Activated CD4-positive, alpha-beta T cell treated with anti-CD3 and anti-CD28 coated beads for 24 hours (primary cell): ENCODE data around the gene SLC36A2.
"Not testable (repeated sequence)": the region's sequence is repeated elsewhere in the genome, so short reads cannot be mapped to it uniquely, and the experiment has no call there.

Experiments
- DNase-seq, 2 donors: peaks; one replicate each; pipeline ENCODE4 v3.0.0-alpha.2; 2020; ENCODE audit warnings: low read depth in 2 of 2

SLC36A2 gene

DNA sequence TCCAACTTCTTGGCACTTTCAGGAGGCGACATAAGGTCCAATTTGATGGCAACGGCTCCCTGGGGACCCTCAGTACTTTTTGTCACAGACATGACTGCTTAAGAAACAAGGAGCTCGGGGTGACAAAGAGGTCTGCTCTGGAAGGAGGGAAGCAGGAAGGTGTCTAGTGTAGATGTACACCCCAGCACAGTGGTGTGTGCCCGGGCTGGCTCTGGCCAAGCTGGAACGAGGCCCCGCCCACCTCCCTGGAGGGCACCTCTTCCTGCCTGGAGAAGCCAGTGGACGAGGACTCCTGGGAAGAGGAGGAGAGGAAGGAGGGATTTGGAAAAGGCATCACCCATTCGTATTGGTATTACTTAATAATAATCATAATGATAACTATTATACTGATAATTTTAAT lies at the start of gene SLC36A2:
Gene SLC36A2 (minus strand): TSS at position 191 of the 400 bp plus-strand sequence. CDS start 99 bp downstream, at position 92.
- no peak for DNase-seq

DNA sequence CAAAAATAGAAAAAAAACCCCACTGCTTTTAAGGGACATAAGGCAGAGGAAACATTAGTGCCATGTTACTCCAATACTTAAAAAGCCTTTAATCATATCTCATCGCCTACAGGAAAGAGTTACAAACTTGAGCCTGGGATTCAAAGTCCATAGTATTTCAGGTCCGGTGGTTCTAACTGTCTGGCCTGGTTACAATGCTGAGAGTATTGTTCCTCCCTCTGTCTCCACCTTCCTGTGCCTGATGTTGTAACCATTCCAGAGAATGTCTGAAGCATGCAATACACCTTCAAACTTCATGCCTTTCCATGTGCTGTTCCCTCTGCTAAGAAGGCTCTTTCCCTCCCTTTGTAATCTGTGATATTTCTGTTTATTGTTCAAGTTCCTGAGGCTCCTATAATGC lies 41.6 kb upstream of the SLC36A2 start:
- DNase-seq, result no peak

DNA sequence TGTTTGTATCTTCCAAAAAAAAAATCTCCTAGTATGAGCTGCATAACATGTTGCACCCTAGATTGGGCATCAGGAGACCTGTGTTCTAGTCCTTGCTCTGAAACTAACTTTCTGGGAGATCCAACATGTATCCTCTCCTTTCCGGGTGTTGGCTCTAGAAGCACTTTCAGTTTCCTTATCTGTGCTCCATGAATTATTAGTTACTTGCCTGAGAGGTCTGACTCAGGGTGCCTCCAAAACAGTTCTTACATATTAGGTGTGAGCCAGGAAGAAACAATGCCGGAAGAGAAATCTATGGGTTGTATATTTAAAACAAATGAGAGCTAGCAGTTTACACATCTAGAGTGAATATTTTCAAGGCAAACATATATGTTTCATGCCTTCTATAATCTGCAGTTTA lies 36.7 kb upstream of the SLC36A2 start:
- no peak for DNase-seq

DNA sequence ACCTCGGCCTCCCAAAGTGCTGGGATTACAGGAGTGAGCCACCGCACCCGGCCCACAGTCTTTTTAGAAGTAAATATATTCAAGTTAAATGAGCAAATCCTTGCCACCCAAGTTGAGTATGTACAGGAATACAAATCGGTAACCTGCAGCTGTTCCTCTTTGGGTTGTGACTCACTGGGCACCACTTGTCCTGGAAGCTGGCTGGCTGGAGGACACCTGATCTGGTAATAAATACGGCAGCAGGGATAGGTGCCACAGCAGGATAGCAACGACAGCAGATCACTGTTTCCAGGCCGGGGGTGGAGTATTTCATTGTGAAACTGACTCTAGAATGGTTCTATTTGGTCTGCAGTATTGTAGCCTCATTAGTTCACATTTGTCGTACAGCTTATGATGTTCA lies 35.7 kb upstream of the SLC36A2 start:
- DNase-seq, result no peak

DNA sequence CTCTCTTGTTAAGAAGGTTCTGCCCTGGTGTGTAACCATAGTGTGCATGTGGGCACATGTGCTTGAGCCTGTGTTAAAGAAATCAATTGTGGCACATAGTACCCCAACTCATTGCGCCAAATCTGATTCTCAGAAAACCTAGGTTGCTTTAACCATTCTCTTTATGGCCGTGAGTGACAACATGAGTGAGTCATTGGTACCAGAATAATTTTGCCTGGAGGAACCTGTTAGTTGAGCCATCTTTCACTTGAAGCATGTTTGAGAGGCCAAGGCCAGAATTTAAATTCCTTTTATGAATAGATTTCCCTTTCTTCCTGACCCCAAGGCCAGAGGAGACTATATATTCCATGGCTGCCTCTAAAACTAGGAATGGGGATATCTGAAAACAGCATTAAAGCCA lies 35.2 kb upstream of the SLC36A2 start:
- DNase-seq, result no peak

DNA sequence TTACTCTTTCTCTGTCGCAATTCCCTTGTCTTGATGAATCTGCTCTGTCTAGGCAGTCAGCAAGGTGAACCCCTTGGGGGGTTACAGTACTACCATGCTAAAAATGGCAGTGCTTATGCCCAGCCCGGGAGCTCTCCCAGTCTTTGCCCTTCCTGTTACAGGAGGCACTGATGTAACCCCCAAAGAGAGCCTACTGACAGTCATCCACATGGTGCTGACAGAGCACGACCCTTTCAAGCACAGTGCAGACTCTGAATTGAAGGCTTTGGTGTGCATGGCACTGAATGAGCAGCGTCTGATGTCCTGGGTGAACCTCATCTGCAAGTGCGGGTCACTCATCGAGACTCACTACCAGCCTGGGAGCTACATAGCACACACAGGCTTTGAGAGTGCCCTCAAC lies 34.5 kb upstream of the SLC36A2 start:
- DNase-seq, result no peak

DNA sequence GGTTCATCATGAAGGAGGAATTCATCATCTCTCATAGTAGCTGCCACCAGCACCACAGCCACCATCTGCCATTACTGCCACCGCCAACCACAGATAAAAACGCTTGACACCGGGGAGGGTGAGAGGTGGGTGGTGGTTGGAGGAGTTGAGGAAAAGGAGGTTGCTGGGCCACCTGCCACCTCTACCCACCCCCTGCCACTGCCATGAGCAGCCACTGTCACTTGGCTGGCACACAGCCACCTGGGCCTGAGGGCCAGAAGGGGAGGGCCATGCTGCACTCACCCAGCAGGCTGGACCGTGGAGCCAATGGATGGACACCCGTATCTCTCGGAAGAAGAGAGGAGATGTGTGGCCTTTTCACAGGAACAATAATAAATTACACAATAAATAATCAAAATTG lies 31.3 kb upstream of the SLC36A2 start:
- no peak for DNase-seq

DNA sequence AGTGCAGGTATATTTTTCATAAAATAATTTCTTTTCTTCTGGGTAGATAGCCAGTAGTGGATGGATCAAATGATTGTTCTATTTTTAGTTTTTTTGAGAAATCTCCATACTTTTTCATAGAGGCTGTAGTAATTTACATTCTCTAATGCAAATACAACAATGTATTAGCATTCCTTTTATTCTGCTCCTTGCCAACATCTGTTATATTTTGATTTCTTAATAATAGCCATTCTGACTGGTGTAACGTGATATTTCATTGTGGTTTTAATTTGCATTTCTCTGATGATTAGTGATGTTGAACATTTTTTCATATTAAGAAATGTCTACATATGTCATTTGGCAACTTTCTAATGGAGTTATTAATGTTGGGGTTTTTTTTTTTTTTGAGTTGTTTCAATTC lies 27.2 kb upstream of the SLC36A2 start:
- DNase-seq, result no peak

DNA sequence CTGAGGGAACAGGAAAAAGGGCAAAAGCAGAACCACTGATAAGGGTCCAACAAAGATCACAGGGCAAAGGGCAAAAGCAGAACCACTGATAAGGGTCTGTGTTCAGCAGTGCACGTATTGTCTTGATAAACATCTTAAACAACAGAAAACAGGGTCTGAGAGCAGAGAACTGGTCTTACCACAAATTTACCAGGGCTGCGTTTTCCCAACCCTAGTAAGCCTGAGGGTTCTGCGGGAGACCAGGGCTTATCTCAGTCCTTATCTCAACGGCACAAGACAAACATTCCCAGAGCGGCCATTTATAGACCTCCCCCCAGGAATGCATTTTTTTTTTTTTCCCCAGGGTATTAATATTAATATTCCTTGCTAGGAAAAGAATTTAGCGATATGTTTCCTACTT lies 19.7 kb upstream of the SLC36A2 start:
- DNase-seq, result not testable (repeated sequence)

DNA sequence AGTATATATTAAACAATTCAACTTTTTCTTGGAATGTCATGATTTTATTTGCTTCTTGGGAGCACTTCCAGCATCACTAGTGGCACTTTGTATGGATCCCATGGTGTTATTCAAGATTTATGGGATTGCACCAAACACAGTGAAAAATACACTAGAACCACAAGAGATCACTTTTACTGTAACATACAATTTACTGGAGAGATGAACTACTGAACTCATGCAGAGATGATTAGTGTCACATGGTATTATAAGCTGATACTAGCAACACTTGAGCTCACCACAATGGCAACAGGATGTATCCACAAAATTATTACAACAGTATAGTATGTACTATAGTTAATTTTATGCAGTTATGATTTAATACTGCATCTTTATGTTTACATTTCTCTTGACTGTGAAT lies 16.3 kb upstream of the SLC36A2 start:
- DNase-seq, result no peak

DNA sequence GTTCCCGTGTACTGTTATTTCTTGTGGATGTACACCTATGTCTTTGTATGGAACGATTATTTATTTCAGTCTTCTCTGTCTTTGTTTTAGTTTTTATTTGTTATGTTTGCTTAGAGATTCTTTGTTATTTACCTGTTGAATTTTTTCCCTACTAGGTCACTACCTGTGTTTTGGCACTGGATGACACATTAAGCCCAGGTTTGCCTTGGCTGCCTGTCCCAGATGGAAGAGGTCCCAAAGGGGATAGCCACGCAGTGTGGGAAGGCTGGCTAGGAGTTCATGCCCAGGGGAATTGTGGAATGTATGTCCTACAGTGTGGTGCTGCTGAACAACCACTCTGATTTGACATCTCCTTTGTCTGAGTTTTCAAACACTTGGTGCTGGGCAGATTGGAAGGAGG lies 15.6 kb upstream of the SLC36A2 start:
- no peak for DNase-seq

DNA sequence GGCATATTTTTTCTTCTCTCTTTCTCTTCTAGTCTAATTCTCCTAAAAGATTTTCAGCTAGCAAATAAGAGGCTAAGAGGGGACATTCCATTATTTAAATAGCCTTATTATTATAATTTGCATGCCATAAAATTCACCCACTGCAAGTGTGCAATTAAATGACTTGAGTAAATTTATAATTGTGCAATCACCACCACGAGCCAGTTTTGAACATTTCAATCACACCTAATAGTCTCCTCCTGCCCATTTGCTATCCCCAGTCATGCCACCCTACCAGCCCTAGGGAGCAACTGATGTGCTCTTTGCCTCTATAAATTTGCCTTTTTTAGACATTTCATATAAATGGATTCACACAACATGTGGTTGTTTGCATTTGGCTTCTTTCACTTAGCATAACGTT lies 12.0 kb upstream of the SLC36A2 start:
- DNase-seq, result no peak

DNA sequence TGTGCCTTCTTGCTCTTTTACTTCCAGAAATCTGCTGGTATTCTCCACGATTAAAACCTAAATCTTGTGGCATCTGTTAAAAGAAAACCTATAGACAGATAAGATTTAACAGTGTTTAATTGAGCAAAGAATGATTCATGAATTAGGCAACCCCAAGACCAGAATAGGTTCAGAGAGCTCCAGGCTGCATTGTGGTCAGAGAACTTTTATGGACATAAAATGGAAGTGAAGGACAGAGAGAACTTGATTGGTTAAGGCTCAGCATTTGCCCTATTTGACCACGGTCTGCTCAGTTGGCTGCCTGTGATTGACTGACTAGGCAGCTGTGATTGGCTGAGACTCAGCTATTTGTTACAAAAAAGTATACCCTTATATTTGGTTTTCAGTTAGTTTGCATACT lies 10.4 kb upstream of the SLC36A2 start:
- DNase-seq, result no peak

DNA sequence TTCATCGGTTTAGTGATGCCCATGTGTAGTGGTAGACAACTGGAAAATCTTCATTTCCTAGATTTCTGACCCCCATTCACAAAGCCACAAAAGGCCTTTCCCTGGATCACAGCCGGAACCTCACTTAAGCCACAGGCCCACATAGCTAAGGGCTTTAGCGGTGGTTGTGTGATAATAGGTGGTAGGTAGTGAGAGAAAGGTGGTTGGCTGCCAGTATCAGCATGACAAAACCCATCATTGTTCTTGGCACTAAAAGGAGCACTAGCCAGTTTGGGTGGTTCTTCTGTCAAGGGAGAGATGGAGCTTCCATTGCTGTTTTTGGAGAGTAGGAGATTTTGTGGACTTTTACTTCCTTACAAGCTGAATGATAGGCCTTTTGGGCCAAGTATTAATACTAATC lies 9.7 kb upstream of the SLC36A2 start:
- DNase-seq, result no peak

DNA sequence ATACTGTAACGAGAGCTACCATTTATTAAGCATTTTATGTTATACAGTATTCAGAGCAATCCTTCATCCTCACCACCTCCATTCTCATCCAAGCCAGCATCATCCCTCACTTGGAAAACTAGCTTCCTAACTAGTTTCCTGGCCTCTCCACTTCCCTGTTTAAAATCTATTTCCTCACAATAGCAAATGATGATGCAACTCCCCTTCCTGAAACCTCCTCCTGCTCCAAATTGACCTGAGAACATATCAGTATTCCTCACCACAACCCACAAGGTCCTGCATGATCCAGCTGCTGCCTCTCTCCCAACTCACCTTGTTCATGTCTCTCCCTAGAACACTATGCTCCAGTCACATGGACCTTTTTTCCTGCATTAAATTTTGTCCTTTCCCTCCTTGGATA lies 4.3 kb upstream of the SLC36A2 start:
- DNase-seq, result no peak

DNA sequence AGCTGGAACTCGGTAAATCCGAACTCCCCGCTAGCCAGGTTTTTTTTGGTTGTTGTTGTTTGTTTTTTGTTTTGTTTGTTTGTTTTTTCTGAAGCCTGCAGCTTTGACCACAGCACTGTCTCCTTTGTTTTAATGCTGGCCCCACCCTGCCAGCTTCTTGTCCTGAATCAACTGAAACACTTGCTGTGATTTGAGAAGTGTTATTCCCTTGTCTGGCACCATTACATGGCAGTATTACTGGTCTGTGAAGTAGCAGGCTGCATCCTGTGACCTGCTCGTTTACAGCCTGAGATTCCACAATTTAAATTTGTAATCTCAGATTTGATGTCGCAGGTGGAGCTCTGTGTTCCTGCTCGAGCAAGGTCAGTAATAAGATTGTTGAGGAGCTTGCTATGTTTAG lies 1.4 kb upstream of the SLC36A2 start:
- DNase-seq, result no peak

DNA sequence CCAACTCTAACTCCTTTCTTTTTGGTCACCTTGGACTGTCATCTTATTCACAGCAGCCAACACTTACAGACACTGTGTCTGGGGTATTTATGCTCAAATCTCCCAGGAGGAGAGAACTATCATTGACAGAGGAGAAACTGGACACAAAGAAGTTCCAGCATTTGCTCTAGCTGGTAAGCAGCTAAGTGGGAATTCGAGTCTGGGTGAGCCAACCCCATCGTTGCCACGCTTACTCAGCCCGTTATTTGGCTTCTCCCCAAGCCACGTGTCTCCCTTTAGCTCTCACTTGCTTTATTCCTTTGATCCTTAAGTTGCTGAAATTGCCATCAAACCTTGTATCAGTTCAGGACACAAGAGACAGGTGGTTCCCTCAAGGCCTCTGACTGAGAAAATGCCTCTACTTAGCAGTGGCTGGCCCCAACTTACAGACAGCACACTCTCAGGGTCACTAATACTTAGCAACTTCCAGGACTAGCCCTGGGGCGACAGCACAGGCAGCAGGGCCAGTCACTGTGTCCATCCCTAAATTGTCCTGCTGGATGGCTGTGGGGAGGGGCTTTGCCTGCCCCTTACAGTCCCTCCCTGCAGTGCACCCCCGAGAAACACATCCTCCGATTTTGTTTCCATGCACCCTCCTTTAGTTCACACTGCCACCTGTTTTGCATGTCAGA lies 1.4 kb downstream of the SLC36A2 start:
- no peak for DNase-seq

DNA sequence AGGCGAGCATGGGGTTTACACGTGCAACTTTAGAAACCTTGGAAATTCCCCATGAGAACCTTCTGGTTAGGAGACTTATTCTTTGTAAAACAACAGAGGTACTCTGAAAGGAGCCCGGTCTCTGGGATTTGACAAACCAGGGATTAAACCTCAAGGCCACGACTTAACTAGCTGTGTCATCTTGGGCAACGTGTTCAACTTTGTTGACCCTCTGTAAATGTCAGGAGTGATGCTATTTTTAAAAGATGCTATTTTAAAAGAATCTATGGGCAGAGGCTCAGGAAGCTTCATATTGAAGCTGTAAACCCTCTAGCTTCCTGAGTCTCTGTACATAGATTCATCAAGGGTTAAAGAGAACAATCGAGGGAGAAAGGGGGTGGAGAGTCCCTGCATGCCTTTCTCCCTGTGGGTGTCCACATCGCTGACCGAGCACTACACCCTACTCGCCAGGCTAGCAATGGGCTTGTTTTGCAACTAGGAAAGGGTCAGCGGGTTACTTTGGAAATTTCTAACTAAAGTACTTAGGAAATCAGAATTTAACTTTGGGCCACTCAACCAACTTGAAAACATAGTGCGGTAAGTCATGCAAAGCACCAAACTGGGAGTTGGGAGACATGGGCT lies 2.1 kb downstream of the SLC36A2 start:
- no peak for DNase-seq

DNA sequence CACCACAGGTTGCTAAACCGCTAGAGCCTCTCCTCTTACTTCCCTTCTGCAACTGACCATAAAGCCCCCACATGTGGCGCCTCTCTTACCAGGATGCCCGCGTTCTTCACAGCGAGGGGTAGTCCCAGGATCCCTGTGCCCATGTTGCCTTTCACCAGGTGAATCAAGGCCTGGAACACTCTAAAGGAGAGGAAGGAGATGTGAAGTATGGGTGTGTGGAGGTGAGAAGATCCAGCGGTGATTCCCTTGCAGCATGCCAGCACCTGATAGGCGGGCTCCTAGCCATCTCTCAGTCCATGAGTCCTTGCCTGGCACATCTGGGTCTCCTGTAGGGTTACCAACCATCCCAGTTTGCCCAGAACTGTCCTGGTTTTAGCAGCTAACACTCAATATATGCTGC lies 3.3 kb downstream of the SLC36A2 start:
- DNase-seq, result no peak

DNA sequence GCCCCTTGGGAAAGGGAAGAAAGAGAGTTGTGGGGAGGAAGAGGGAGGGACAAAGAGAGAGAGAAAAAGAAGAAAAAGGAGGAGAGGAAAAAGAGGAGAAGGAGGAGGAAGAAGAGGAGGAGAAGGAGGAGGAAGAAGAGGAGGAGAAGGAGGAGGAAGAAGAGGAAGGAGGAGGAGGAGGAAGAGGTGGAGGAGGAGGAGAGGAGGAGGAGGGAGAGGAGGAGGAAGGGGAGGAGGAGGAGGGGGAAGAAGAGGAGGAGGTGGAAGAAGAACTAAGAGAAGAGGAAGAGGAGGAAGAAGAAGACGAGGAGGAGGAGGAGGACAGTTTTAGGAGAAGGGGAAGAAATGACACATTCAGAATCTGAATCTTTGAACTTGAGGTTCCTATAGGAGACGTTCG lies 7.4 kb downstream of the SLC36A2 start:
- no peak for DNase-seq

DNA sequence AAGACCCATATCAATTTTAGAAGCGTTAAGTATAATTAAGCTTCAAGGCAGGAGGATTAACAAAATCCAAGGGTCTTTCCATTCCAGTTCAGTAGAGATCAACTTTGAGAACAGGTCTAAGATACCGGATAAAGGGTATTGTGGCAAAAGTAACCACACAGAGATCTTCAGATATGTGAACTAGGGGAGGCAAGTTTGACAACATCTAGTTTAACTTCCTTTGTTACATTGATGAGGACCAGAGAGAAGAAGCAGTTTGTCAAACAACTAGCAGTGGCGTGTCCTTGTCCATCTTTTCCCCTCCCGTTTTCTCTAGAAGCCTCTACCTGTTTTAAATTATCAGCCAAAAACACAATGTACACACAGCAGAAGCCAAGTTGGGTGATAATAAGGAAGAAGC lies 8.6 kb downstream of the SLC36A2 start:
- no peak for DNase-seq

DNA sequence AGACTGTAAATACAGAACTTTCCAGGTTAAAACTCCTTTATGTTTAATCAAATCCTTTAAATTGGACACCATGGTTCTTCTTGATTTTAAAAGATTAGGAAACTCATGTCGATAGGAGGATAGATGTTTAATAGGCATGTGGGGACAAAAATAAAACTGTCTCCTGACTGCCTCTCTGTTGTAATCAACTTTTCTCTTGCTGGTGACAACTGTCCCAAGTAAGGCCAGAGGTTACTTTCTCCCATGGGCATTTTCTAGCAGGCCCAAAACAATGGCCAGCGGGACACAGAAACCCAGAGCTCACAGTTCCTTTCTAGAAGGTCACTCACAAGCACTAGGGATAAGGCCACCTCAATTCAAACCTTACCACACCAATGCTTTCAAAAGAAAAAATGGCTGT lies 14.5 kb downstream of the SLC36A2 start:
- no peak for DNase-seq

DNA sequence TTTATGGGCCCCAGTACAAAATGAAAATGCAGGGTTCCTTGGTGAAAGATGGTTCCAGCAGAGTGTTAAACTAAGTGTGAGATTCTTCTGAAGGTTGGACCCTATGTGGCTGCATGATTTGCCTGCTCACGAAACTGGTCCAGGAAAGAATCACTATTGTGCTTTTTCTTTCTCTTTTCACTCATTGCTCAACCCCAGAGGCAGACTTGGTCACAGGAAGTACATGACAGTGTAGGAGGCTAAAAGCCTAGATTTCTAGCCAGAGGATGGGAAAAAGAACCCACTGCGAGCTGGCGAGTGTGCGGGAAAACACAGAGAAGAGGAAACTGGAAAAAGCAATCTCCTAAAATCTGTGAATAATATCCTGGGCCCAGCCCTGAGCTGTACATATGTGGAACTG lies 18.6 kb downstream of the SLC36A2 start:
- DNase-seq, result no peak

DNA sequence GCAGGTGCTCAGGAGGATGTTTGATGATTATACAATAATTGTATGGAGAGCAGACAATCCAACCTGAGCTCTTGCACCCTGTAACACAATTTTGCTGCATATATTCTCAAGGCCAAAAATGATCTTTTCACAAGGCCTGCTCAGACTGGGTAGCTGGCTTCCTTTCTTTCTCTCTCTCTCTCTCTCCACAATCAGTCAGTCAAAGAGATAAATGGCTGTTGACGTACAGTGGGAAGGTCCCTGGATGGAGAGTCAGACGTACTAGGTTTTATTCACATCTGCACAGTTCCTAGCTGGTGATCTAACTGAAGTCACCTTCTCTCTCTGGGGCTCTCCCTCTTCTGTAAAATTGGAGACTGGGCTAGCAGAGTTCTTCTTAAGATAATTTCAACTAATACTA lies 19.8 kb downstream of the SLC36A2 start:
- no peak for DNase-seq
